Stimulated activated CD8-positive, alpha-beta memory T cell treated with anti-CD3 and anti-CD28 coated beads, Interleukin-15, amount 100 ng/mL, for 24 hours (primary cell): ENCODE measurements around the gene MMP15.
"Not testable (repeated sequence)": the region's sequence is repeated elsewhere in the genome, so short reads cannot be mapped to it uniquely, and the experiment has no call there.

Experiments used
- DNase-seq: peaks from one replicate; pipeline ENCODE4 v3.0.0-alpha.2; 2020; ENCODE audit warnings: low read depth

Gene MMP15

GRCh38 chr16:58049232-58050185 lies 24.0 kb downstream of the MMP15 start:
- DNase-seq = no peak

DNA sequence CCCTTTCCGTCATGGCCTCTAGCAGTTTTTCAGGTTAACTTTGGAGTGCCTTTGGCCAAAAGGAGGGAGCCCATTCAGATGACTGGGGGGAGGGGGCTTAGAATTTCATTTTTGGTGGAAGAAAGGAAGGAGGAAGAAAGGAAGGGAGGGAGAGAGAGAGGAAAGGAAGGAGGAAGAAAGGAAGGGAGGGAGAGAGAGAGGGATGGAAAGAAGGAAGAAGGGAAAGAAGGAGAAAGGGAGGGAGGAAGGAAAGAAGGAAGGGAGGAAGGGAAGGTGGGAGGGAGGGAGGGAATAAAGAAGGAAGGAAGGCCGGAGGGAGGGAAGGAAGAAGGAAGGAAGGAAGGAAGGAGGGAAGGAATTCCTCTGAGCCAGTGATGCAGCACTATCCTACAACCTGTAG lies 25.7 kb downstream of the MMP15 start:
- no peak for DNase-seq

GRCh38 chr16:58051821-58052603 lies 26.5 kb downstream of the MMP15 start:
- DNase-seq = no peak

DNA sequence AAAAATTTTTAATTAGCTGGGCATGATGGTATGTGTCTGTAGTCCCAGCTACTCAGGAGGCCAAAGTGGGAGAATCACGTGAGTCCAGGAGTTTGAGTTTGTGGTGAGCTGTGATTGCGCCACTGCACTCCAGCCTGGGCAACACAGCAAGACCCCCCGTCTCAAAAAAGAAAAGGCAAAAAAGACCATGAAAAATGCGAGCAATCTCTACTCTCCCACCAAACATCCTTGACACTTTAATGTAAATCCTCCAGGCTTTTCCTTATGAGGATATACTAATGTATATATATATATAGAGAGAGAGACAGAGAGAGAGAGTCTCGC lies 28.1 kb downstream of the MMP15 start:
- no peak for DNase-seq

- no peak for DNase-seq
Measured at GRCh38 chr16:58054289-58054688, 28.7 kb downstream of the MMP15 start.

- no peak for DNase-seq
Measured at GRCh38 chr16:58056580-58056979, 31.0 kb downstream of the MMP15 start.

DNA sequence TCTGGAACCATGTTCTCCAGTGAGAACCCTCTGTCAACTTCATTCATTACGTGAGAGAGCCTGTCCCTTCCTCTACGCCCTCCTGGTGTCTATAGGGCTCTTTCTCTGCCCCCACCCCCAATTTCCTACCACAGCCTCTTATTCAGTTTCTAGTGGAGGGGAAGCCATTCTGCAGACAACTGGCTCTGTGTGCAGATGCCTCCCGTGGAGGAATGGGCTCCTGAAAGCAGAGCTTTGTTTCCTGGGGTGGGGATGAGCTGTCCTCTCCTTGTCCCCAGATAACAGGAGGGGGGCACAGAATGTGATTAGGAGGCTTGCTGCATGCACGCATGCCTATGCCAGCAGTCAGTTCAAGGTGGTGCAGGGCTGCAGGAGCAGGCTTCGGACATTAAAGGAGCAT lies 31.6 kb downstream of the MMP15 start:
- no peak for DNase-seq

GRCh38 chr16:58057784-58058183 lies 32.2 kb downstream of the MMP15 start:
- DNase-seq = no peak

DNA sequence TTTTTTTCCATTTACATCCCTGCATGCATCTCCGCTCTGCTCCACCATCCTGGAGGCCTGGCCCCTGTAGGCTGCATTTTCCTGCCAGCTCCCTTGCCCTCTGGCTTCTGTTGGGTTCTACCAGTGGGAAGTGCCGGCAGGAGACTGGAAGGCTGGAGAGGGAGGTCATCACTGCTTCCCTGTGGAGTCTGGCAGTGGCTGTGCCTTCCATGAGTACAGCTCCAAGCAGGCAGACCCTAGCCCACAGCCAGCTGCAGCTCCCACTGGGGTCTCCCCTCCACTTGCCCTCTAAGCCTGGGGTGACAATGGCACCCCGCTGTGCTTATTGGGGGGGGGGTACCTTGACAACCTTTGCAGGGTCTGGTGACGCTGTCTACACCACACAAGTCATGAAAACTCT lies 37.3 kb downstream of the MMP15 start:
- DNase-seq = no peak

GRCh38 chr16:58063377-58064076 lies 38.0 kb downstream of the MMP15 start:
- DNase-seq = no peak

GRCh38 chr16:58070585-58070984 lies 45.0 kb downstream of the MMP15 start:
- DNase-seq = no peak

- DNase-seq = not testable (repeated sequence)
Measured at GRCh38 chr16:58072134-58072533, 46.6 kb downstream of the MMP15 start.

GRCh38 chr16:58073086-58073485 lies 47.5 kb downstream of the MMP15 start:
- not testable (repeated sequence) for DNase-seq

DNA sequence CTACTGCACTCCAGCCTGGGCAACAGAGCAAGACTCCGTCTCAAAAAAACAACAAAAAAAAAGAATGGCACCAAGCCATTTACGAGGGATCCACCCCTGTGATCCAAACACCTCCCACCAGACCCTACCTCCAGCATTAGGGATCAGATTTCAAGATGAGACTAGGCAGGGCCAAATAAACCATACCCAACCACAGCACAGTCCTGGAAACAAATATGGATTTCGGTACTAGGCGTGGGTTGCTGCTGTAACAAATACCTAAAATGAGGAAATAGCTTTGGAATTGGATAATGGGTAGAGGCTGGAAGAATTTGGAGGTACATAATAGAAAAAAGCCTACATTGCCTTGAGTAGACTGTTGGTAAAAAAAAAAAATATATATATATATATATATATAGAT lies 49.1 kb downstream of the MMP15 start:
- DNase-seq = no peak

DNA sequence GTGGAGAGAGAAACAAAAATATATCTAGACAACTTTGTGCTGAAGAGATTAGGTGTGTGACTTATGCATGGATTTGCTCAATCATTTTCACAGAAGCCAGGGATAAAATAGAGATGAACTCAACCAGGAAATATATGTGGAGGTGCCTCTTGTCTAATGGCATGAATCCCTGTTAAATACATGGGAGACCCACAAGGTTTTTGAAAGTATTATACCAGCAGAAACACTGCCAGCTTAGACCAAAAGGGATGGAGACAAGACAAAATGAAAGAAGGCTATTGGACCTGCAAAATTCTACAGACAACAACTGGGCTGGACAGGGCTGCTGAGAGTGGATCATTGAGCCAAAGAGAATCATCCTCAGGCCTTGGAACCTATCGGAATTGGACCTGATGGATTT lies 51.0 kb downstream of the MMP15 start:
- DNase-seq = no peak

DNA sequence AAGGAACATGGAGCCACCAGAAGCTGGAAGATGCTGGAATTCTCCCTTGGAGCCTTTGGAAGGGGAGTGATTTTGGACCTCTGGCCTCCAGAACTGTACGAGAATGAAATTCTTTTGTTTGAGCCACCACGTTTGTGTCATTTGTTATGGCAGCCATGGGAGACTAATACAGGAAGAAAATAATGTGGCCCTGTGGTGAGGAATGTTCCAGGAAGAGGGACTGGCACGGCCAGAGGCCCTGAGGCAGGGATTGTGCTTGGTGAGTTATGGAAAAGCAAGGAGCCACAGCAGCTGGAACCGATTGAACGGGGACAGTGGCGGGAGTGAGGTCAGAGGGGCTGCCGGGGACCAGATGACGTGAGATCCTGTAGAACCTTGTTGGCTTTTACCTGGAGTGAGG lies 52.2 kb downstream of the MMP15 start:
- no peak for DNase-seq

DNA sequence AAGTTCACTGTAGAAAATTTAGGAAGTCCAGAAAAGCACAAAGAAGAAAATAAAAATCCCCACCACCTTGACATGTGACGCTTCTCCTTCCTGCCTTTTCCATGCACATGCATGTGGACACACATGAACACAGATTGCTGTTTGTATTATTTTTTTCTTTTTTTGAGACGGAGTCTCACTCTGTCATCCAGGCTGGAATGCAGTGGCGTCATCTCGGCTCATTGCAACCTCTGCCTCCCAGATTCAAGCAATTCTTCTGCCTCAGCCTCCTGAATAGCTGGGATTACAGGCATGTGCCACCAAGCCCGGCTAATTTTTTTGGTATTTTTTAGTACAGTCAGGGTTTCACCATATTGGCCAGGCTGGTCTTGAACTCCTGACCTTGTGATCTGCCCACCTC lies 55.1 kb downstream of the MMP15 start:
- not testable (repeated sequence) for DNase-seq

- DNase-seq = no peak
Measured at GRCh38 chr16:58082381-58082780, 56.8 kb downstream of the MMP15 start.

- DNase-seq = no peak
Measured at GRCh38 chr16:58084635-58085034, 59.1 kb downstream of the MMP15 start.

- no peak for DNase-seq
Measured at GRCh38 chr16:58085171-58085570, 59.6 kb downstream of the MMP15 start.

- no peak for DNase-seq
Measured at GRCh38 chr16:58085584-58086251, 60.2 kb downstream of the MMP15 start.
